SK-N-SH (cell line): ENCODE data around the gene HK2.
"Not testable (repeated sequence)": the region's sequence is repeated elsewhere in the genome, so short reads cannot be mapped to it uniquely, and the experiment has no call there.

Experiments
- GABPA ChIP-seq: IDR thresholded peaks from 2 replicates; pipeline ENCODE4 v1.4.0; 2012; ENCODE audit warnings: low read depth, mild to moderate bottlenecking
- GATA2 ChIP-seq: sonication (generic); formaldehyde crosslinking; IDR thresholded peaks from 2 replicates; pipeline ENCODE4 v1.5.0; 2020; ENCODE audit warnings: mild to moderate bottlenecking, missing genetic modification reagents
- POLR2AphosphoS5 ChIP-seq: IDR thresholded peaks from 2 replicates; pipeline ENCODE4 v1.6.1; 2012; ENCODE audit warnings: low read depth, low read length

- not testable (repeated sequence) for TF ChIP-seq POLR2AphosphoS5; GATA2 (CRISPR knock-in tag); GABPA
Observed at GRCh38 chr2:74834234-74834791, 386 bp downstream of the HK2 start.
